Right forelimb (tissue), 1 donor: ENCODE results near the gene TNFSF13.

Experiments used
- DNase-seq: peaks from one replicate; pipeline ENCODE4 v3.0.0-alpha.2; 2018

TNFSF13 gene

GRCh38 chr17:7552621-7553051, 5.9 kb upstream of the TNFSF13 start:
- no peak for DNase-seq

- no peak for DNase-seq
Observed at GRCh38 chr17:7553356-7553755, 5.2 kb upstream of the TNFSF13 start.

- DNase-seq, result no peak
Observed at GRCh38 chr17:7555320-7555948, 3.1 kb upstream of the TNFSF13 start.

- no peak for DNase-seq
Observed at GRCh38 chr17:7556627-7557026, 1.9 kb upstream of the TNFSF13 start.

- DNase-seq, result no peak
Observed at GRCh38 chr17:7557147-7557764, 1.3 kb upstream of the TNFSF13 start.

- peak; percentile 84 for DNase-seq
Observed at GRCh38 chr17:7557775-7558543, 591 bp upstream of the TNFSF13 start.

- DNase-seq, result no peak
Observed at GRCh38 chr17:7559320-7560171, 996 bp downstream of the TNFSF13 start.

- peak; percentile 77 for DNase-seq
Observed at GRCh38 chr17:7560172-7561027, 1.9 kb downstream of the TNFSF13 start.

- peak; percentile 93 for DNase-seq
Observed at GRCh38 chr17:7561028-7561575, 2.6 kb downstream of the TNFSF13 start.

- DNase-seq, result peak; percentile 92
Observed at GRCh38 chr17:7561589-7562207, 3.1 kb downstream of the TNFSF13 start, which contains the start of gene SENP3. TSS of gene SENP3 (plus strand) at chr17:7561919. CDS start at chr17:7563077, 1,158 bp downstream.

- no peak for DNase-seq
Observed at GRCh38 chr17:7562208-7562605, 3.7 kb downstream of the TNFSF13 start.

GRCh38 chr17:7563115-7563869, 4.7 kb downstream of the TNFSF13 start:
- no peak for DNase-seq

GRCh38 chr17:7569571-7569970, 11.0 kb downstream of the TNFSF13 start:
- no peak for DNase-seq

GRCh38 chr17:7570351-7570750, 11.8 kb downstream of the TNFSF13 start:
- no peak for DNase-seq

- no peak for DNase-seq
Observed at GRCh38 chr17:7572338-7572587, 13.7 kb downstream of the TNFSF13 start.

GRCh38 chr17:7572588-7573323, 14.2 kb downstream of the TNFSF13 start:
- DNase-seq, result peak; percentile 100

- peak; percentile 94 for DNase-seq
Observed at GRCh38 chr17:7573324-7574080, 15.0 kb downstream of the TNFSF13 start.

- no peak for DNase-seq
Observed at GRCh38 chr17:7574176-7574953, 15.8 kb downstream of the TNFSF13 start.
